Breast epithelium (tissue), 4 donors: Measurements from ENCODE around the gene PLXNB2. TPM values are rescaled to one million over a fixed set of nuclear protein-coding genes. Genes with fewer than 3 reads are reported as not detected.

ENCODE experiments used
- DNase-seq, 2 donors: peaks; one replicate each; pipeline ENCODE4 v3.0.0-alpha.2; 2019; ENCODE audit warnings: low spot score in 2 of 2
- H3K27ac ChIP-seq, 2 donors: fragments of 200-600 bp; sonication (generic) in 1 of 2; one replicate each; pipeline ENCODE4 v1.5.1; 2016 to 2019; ENCODE audit warnings: mild to moderate bottlenecking in 1 of 2
- H3K27me3 ChIP-seq, 2 donors: fragments of 200-600 bp; sonication (generic) in 1 of 2; one replicate each; pipeline versions ENCODE4 v1.5.1 to v1.6.0; 2017 to 2019; ENCODE audit warnings: control low read depth in 1 of 2, mild to moderate bottlenecking in 1 of 2
- H3K36me3 ChIP-seq: fragments of 200-600 bp; one replicate; pipeline ENCODE4 v1.5.1; 2019
- H3K4me1 ChIP-seq, 2 donors: fragments of 200-600 bp; sonication (generic); one replicate each; pipeline ENCODE4 v1.5.1; 2016 to 2019; ENCODE audit warnings: control low read depth in 1 of 2
- H3K4me3 ChIP-seq, 3 donors: fragments of 200-600 bp; sonication (generic); 1 replicate in 2 of 3; 2 replicates in 1 of 3; pipeline ENCODE4 v1.5.1; 2016 to 2019; ENCODE audit warnings: mild to moderate bottlenecking in 3 of 3, moderate library complexity in 2 of 3
- H3K9me3 ChIP-seq, 2 donors: fragments of 200-600 bp; sonication (generic) in 1 of 2; one replicate each; pipeline ENCODE4 v1.5.1; 2016 to 2019; ENCODE audit warnings: control low read depth in 1 of 2
- CTCF ChIP-seq, 3 donors: fragments of 450-650 bp; IDR thresholded peaks; one replicate each; pipeline ENCODE4 v1.5.1; 2016 to 2017; ENCODE audit warnings: antibody characterized with exemption in 3 of 3, mild to moderate bottlenecking in 3 of 3, moderate library complexity in 3 of 3
- POLR2A ChIP-seq: fragments of 450-650 bp; IDR thresholded peaks from one replicate; pipeline ENCODE4 v1.6.1; 2016; ENCODE audit warnings: antibody characterized with exemption, mild to moderate bottlenecking, moderate library complexity
- POLR2AphosphoS5 ChIP-seq, 3 donors: sonication (generic); formaldehyde crosslinking; IDR thresholded peaks; one replicate each; pipeline ENCODE4 v1.6.1; 2017; ENCODE audit warnings: antibody characterized with exemption in 3 of 3
- intact Hi-C: fragments of 100-400 bp; cut with DNase I; formaldehyde crosslinking; loops from one replicate; pipeline ENCODE4 v1.15.1; 2023; ENCODE audit warnings: low total_unique reads
- total RNA-seq, 3 donors: library from RNA; depleted of rRNA; stranded (reverse); fragments of >200 nt; gene quantifications; one replicate each; pipeline ENCODE4 v1.1.0, GENCODE V29; 2016

The PLXNB2 gene
- total RNA-seq, 3 donors from 2014 or later, result 79.0 to 137 (median 122) TPM

GRCh38 chr22:50294319-50294656, 13.2 kb downstream of the PLXNB2 start:
- Histone ChIP-seq H3K36me3 (no peaks in the 10 kb centered on the region), H3K27ac (peak overlapping the region; percentile 92 to 96), H3K9me3 (no peaks in the 10 kb centered on the region), H3K4me3 (peak overlapping the region in 2 of 3 donors; percentile 28 to 64), H3K27me3 (no peaks in the 10 kb centered on the region), H3K4me1 (peaks cover 34 to 38% of the 10 kb centered on the region in 2 donors)
- DNase-seq, result no peak
- no peak for TF ChIP-seq POLR2AphosphoS5 (IDR thresholded peaks at IDR 0.05)
- no peak for TF ChIP-seq POLR2A
- no peak for TF ChIP-seq CTCF (IDR thresholded peaks at IDR 0.05)
- intact Hi-C loops, result no loop called here

- TF ChIP-seq CTCF (IDR thresholded peaks at IDR 0.05), result peak; percentile 12 to 30 (median 15)
- TF ChIP-seq POLR2A, result no peak
- TF ChIP-seq POLR2AphosphoS5 (IDR thresholded peaks at IDR 0.05), result peak in 2 of 3 donors; percentile 6 to 38
- Histone ChIP-seq H3K9me3 (no peaks in the 10 kb centered on the region), H3K36me3 (no peaks in the 10 kb centered on the region), H3K27me3 (no peaks in the 10 kb centered on the region), H3K27ac (peak overlapping the region; percentile 92 to 96), H3K4me3 (peak overlapping the region; percentile 21 to 64 (median 28)), H3K4me1 (peaks cover 32 to 34% of the 10 kb centered on the region in 2 donors)
- intact Hi-C loops, result no loop called here
- peak; percentile 78 for DNase-seq
These were observed 13.8 kb downstream of the PLXNB2 start for GRCh38 chr22:50293441-50294318.

GRCh38 chr22:50292643-50293440, 14.6 kb downstream of the PLXNB2 start:
- Histone ChIP-seq H3K27ac (peak overlapping the region; percentile 92 to 96), H3K4me1 (peaks cover 32 to 33% of the 10 kb centered on the region in 2 donors), H3K4me3 (peak overlapping the region; percentile 21 to 64 (median 28)), H3K36me3 (no peaks in the 10 kb centered on the region), H3K9me3 (no peaks in the 10 kb centered on the region), H3K27me3 (no peaks in the 10 kb centered on the region)
- DNase-seq, result no peak
- intact Hi-C loops, result no loop called here
- no peak for TF ChIP-seq POLR2A
- no peak for TF ChIP-seq POLR2AphosphoS5 (IDR thresholded peaks at IDR 0.05)
- TF ChIP-seq CTCF (IDR thresholded peaks at IDR 0.05), result no peak

- peaks cover 17 to 21% of the 10 kb centered on the region in 2 donors for H3K4me1 ChIP-seq
These were observed 17.4 kb downstream of the PLXNB2 start for GRCh38 chr22:50289942-50290630.

More at GRCh38 chr22:50289942-50290630, 17.4 kb downstream of the PLXNB2 start:
- intact Hi-C loops, result no loop called here
- TF ChIP-seq CTCF (IDR thresholded peaks at IDR 0.05) (no peak), POLR2AphosphoS5 (IDR thresholded peaks at IDR 0.05) (no peak), POLR2A (no peak)
- Histone ChIP-seq H3K27ac (no peak overlapping the region), H3K36me3 (no peaks in the 10 kb centered on the region), H3K9me3 (no peaks in the 10 kb centered on the region), H3K27me3 (no peaks in the 10 kb centered on the region), H3K4me3 (no peak overlapping the region)
- no peak for DNase-seq
